Vagina (tissue), 2 donors: ENCODE measurements around the gene DNASE1L3. TPM values are rescaled to one million over a fixed set of nuclear protein-coding genes. Genes with fewer than 3 reads are reported as not detected.

Experiments used
- DNase-seq, 2 donors: peaks; one replicate each; pipeline ENCODE4 v3.0.0-alpha.2; 2017; ENCODE audit errors: extremely low spot score in 2 of 2
- H3K27ac ChIP-seq: fragments of 200-600 bp; sonication (generic); one replicate; pipeline ENCODE4 v1.5.1; 2019
- H3K27me3 ChIP-seq: fragments of 200-600 bp; sonication (generic); one replicate; pipeline ENCODE4 v1.5.1; 2019
- H3K36me3 ChIP-seq, 2 donors: fragments of 200-600 bp; sonication (generic); one replicate each; pipeline ENCODE4 v1.5.1; 2017 to 2019
- H3K4me1 ChIP-seq: fragments of 200-600 bp; sonication (generic); one replicate; pipeline ENCODE4 v1.5.1; 2019
- H3K4me3 ChIP-seq, 2 donors: fragments of 200-600 bp; sonication (generic); 1 replicate in 1 of 2; 2 replicates in 1 of 2; pipeline ENCODE4 v1.5.1; 2016 to 2019
- H3K9me3 ChIP-seq: fragments of 200-600 bp; sonication (generic); one replicate; pipeline ENCODE4 v1.5.1; 2019
- CTCF ChIP-seq, 3 experiments: fragments of 450-650 bp in 2 of 3; fragments of 200-600 bp in 1 of 3; sonication (generic) in 1 of 3; IDR thresholded peaks; one replicate each; pipeline ENCODE4 v1.5.1; 2017 to 2019; ENCODE audit warnings: antibody characterized with exemption in 3 of 3, mild to moderate bottlenecking in 2 of 3, moderate library complexity in 2 of 3
- POLR2A ChIP-seq, 2 donors: fragments of 450-650 bp; IDR thresholded peaks; one replicate each; pipeline ENCODE4 v1.6.1; 2017; ENCODE audit warnings: antibody characterized with exemption in 2 of 2, mild to moderate bottlenecking in 2 of 2, moderate library complexity in 2 of 2
- POLR2AphosphoS5 ChIP-seq, 2 donors: sonication (generic); formaldehyde crosslinking; IDR thresholded peaks; one replicate each; pipeline ENCODE4 v1.9.0; 2017; ENCODE audit warnings: antibody characterized with exemption in 2 of 2, mild to moderate bottlenecking in 2 of 2, low read depth in 1 of 2; ENCODE audit not compliant: insufficient read depth in 1 of 2
- intact Hi-C: fragments of 100-400 bp; cut with DNase I; formaldehyde crosslinking; loops from one replicate; pipeline ENCODE4 v1.15.1; 2023
- total RNA-seq: library from RNA; depleted of rRNA; stranded (reverse); fragments of >200 nt; gene quantifications from one replicate; pipeline ENCODE4 v1.2.3, GENCODE V29; 2016

DNASE1L3 gene
- total RNA-seq, 1 donor from 2014 or later: 13.3 TPM

GRCh38 chr3:58254144-58254543 is 43.4 kb upstream of the DNASE1L3 start:
- intact Hi-C loops: no loop called here
- Histone ChIP-seq H3K4me1 (peaks cover 30% of the 10 kb centered on the region), H3K9me3 (no peaks in the 10 kb centered on the region), H3K36me3 (peaks cover 0 to 12% of the 10 kb centered on the region in 2 donors), H3K27ac (no peak overlapping the region), H3K4me3 (no peak overlapping the region), H3K27me3 (no peaks in the 10 kb centered on the region)
- TF ChIP-seq CTCF (IDR thresholded peaks at IDR 0.05) (no peak), POLR2A (IDR thresholded peaks at IDR 0.05) (no peak), POLR2AphosphoS5 (IDR thresholded peaks at IDR 0.05; ENCODE audit: insufficient read depth in 1 of 2, low read depth in 1 of 2) (no peak)
- no peak for DNase-seq

GRCh38 chr3:58251631-58252035 is 40.9 kb upstream of the DNASE1L3 start:
- TF ChIP-seq POLR2AphosphoS5 (IDR thresholded peaks at IDR 0.05; ENCODE audit: insufficient read depth in 1 of 2, low read depth in 1 of 2): peak in 1 of 2 donors; percentile 48
- TF ChIP-seq POLR2A (IDR thresholded peaks at IDR 0.05): no peak
- H3K4me3 ChIP-seq: no peak overlapping the region
- DNase-seq: no peak
- intact Hi-C loops: no loop called here
- H3K4me1 ChIP-seq: peaks cover 30% of the 10 kb centered on the region
- H3K36me3 ChIP-seq: no peaks in the 10 kb centered on the region
- H3K9me3 ChIP-seq: no peaks in the 10 kb centered on the region
- H3K27me3 ChIP-seq: no peaks in the 10 kb centered on the region
- H3K27ac ChIP-seq: no peak overlapping the region

- Histone ChIP-seq H3K36me3 (no peaks in the 10 kb centered on the region), H3K9me3 (no peaks in the 10 kb centered on the region), H3K27me3 (no peaks in the 10 kb centered on the region), H3K27ac (no peak overlapping the region), H3K4me1 (peaks cover 30% of the 10 kb centered on the region), H3K4me3 (no peak overlapping the region)
- DNase-seq: no peak
- intact Hi-C loops: no loop called here
- TF ChIP-seq POLR2AphosphoS5 (IDR thresholded peaks at IDR 0.05; ENCODE audit: insufficient read depth in 1 of 2, low read depth in 1 of 2) (no peak), CTCF (IDR thresholded peaks at IDR 0.05) (no peak), POLR2A (IDR thresholded peaks at IDR 0.05) (no peak)
Observed at GRCh38 chr3:58250093-58250707, 39.4 kb upstream of the DNASE1L3 start.

- Histone ChIP-seq H3K4me3 (no peak overlapping the region), H3K9me3 (no peaks in the 10 kb centered on the region), H3K27me3 (no peaks in the 10 kb centered on the region), H3K27ac (no peak overlapping the region), H3K36me3 (no peaks in the 10 kb centered on the region), H3K4me1 (peaks cover 30% of the 10 kb centered on the region)
- TF ChIP-seq CTCF (IDR thresholded peaks at IDR 0.05) (no peak), POLR2AphosphoS5 (IDR thresholded peaks at IDR 0.05; ENCODE audit: insufficient read depth in 1 of 2, low read depth in 1 of 2) (no peak), POLR2A (IDR thresholded peaks at IDR 0.05) (no peak)
- DNase-seq: no peak
- intact Hi-C loops: no loop called here
Observed at GRCh38 chr3:58249358-58250092, 38.8 kb upstream of the DNASE1L3 start.

- Histone ChIP-seq H3K9me3 (no peaks in the 10 kb centered on the region), H3K36me3 (no peaks in the 10 kb centered on the region), H3K27ac (no peak overlapping the region), H3K27me3 (no peaks in the 10 kb centered on the region), H3K4me3 (no peak overlapping the region), H3K4me1 (peaks cover 26% of the 10 kb centered on the region)
- no peak for DNase-seq
- intact Hi-C loops: no loop called here
- TF ChIP-seq POLR2A (IDR thresholded peaks at IDR 0.05) (no peak), CTCF (IDR thresholded peaks at IDR 0.05) (no peak), POLR2AphosphoS5 (IDR thresholded peaks at IDR 0.05; ENCODE audit: insufficient read depth in 1 of 2, low read depth in 1 of 2) (no peak)
Observed at GRCh38 chr3:58246148-58247047, 35.6 kb upstream of the DNASE1L3 start.
